GM21529 (cell line): Measurements from ENCODE around the gene CDCP1.

Experiments
- ATAC-seq: cut with Tn5 transposase; IDR thresholded peaks from one replicate; pipeline ENCODE4 v1.9.1; 2021; ENCODE audit not compliant: unreplicated experiment

Gene CDCP1

GRCh38 chr3:45116350-45116749 lies 29.8 kb downstream of the CDCP1 start:
- no peak for ATAC-seq

- no peak for ATAC-seq
These were observed 32.5 kb downstream of the CDCP1 start for GRCh38 chr3:45113625-45114050.

- no peak for ATAC-seq
These were observed 33.2 kb downstream of the CDCP1 start for GRCh38 chr3:45112939-45113338.

- no peak for ATAC-seq
These were observed 35.7 kb downstream of the CDCP1 start for GRCh38 chr3:45110509-45110833.

- ATAC-seq = no peak
These were observed 36.2 kb downstream of the CDCP1 start for GRCh38 chr3:45109771-45110508.

GRCh38 chr3:45106874-45107273 lies 39.3 kb downstream of the CDCP1 start:
- no peak for ATAC-seq

- ATAC-seq = no peak
These were observed 40.1 kb downstream of the CDCP1 start for GRCh38 chr3:45105855-45106671.

GRCh38 chr3:45104715-45105711 lies 41.2 kb downstream of the CDCP1 start:
- no peak for ATAC-seq

- ATAC-seq = no peak
These were observed 42.1 kb downstream of the CDCP1 start for GRCh38 chr3:45103753-45104714.

- no peak for ATAC-seq
These were observed 42.8 kb downstream of the CDCP1 start for GRCh38 chr3:45103334-45103733.

GRCh38 chr3:45100981-45101407 lies 45.2 kb downstream of the CDCP1 start:
- ATAC-seq = no peak

GRCh38 chr3:45098310-45098709 lies 47.9 kb downstream of the CDCP1 start:
- no peak for ATAC-seq

- ATAC-seq = no peak
These were observed 48.8 kb downstream of the CDCP1 start for GRCh38 chr3:45097296-45097883.

- no peak for ATAC-seq
These were observed 50.2 kb downstream of the CDCP1 start for GRCh38 chr3:45095916-45096526.

- no peak for ATAC-seq
These were observed 53.0 kb downstream of the CDCP1 start for GRCh38 chr3:45093176-45093575.

- ATAC-seq = no peak
These were observed 53.8 kb downstream of the CDCP1 start for GRCh38 chr3:45092132-45093031.

- ATAC-seq = no peak
These were observed 55.3 kb downstream of the CDCP1 start for GRCh38 chr3:45090855-45091254.
